AG04449 (cell line): ENCODE results near the gene MITF.

ENCODE experiments used
- CTCF ChIA-PET: fragments of 350-600 bp; formaldehyde crosslinking; extraction: SDS; loops from one replicate; lab custom pipeline; 2021; ENCODE audit warnings: antibody characterized with exemption; lab: Yijun Ruan, JAX
- POLR2A ChIA-PET: fragments of 400-600, 350-600 bp; formaldehyde crosslinking; extraction: SDS; loops from one replicate; lab custom pipeline; 2020; ENCODE audit warnings: antibody characterized with exemption, inconsistent platforms; lab: Yijun Ruan, JAX
- DNase-seq: peaks from one replicate; pipeline ENCODE4 v3.0.0-alpha.2; 2010; ENCODE audit warnings: low read depth, low spot score
- H3K4me3 ChIP-seq: 2 replicates; pipeline ENCODE4 v1.5.1; 2011; ENCODE audit warnings: low read depth, mild to moderate bottlenecking, control low read depth, low read length
- CTCF ChIP-seq: IDR thresholded peaks from one replicate; pipeline ENCODE4 v1.5.1; 2011; ENCODE audit warnings: mild to moderate bottlenecking, moderate library complexity, low read length, control low read depth, inconsistent platforms; ENCODE audit not compliant: insufficient read depth; ENCODE audit errors: missing control alignments

MITF gene

GRCh38 chr3:69848113-69848512 is 108.8 kb downstream of the MITF start:
- no peak for DNase-seq
- ChIA-PET CTCF (interaction anchor here (1.4 to 1.9 kb wide), 2 partner anchors 10 to 156 kb away, joined by 3 to 6 read pairs; no protein-coding TSS in a partner anchor), POLR2A (no interaction called here)
- TF ChIP-seq CTCF = no peak
- no peak overlapping the region for H3K4me3 ChIP-seq

GRCh38 chr3:69850849-69851248 is 111.6 kb downstream of the MITF start:
- DNase-seq = no peak
- CTCF ChIA-PET = interaction anchor here (1.4 kb wide), 1 partner anchor 152 kb away, joined by 3 read pairs; no protein-coding TSS in a partner anchor
- POLR2A ChIA-PET = no interaction called here
- no peak for TF ChIP-seq CTCF
- no peak overlapping the region for H3K4me3 ChIP-seq

GRCh38 chr3:69853027-69853426 is 113.8 kb downstream of the MITF start:
- DNase-seq = no peak
- ChIA-PET CTCF (no interaction called here), POLR2A (no interaction called here)
- H3K4me3 ChIP-seq = no peak overlapping the region
- no peak for TF ChIP-seq CTCF

GRCh38 chr3:69855436-69856162 is 116.3 kb downstream of the MITF start:
- no peak for DNase-seq
- TF ChIP-seq CTCF = peak; percentile 39

GRCh38 chr3:69856965-69857705 is 117.9 kb downstream of the MITF start:
- CTCF ChIA-PET = interaction anchor here (0.5 to 1.3 kb wide), 3 partner anchors 9 to 166 kb away, joined by 3 to 4 read pairs (median 3); no protein-coding TSS in a partner anchor
- DNase-seq = no peak
- no peak for TF ChIP-seq CTCF

More at GRCh38 chr3:69855436-69856162, 116.3 kb downstream of the MITF start:
- ChIA-PET POLR2A (interaction anchor here (0.5 kb wide), 1 partner anchor 688 kb away, joined by 3 read pairs; no protein-coding TSS in a partner anchor), CTCF (interaction anchor here (0.6 to 3.2 kb wide), 20 partner anchors 9 to 172 kb away, joined by 3 to 54 read pairs (median 4); partner anchors contain the start of gene MITF)
- H3K4me3 ChIP-seq = no peak overlapping the region

GRCh38 chr3:69861556-69861955 is 122.3 kb downstream of the MITF start:
- no peak for DNase-seq
- POLR2A ChIA-PET = no interaction called here
- CTCF ChIA-PET = interaction anchor here (1.2 to 2.0 kb wide), 2 partner anchors 12 to 170 kb away, joined by 5 to 7 read pairs; no protein-coding TSS in a partner anchor
- no peak for TF ChIP-seq CTCF
- no peak overlapping the region for H3K4me3 ChIP-seq

More at GRCh38 chr3:69856965-69857705, 117.9 kb downstream of the MITF start:
- H3K4me3 ChIP-seq = no peak overlapping the region
- POLR2A ChIA-PET = no interaction called here
